ENCODE data around the gene EFEMP2.

EFEMP2 gene

GRCh38 chr11:65897020-65897471 lies 24.4 kb upstream of the EFEMP2 start:
- peaks cover 41% of the 10 kb centered on the region for H3K4me1 ChIP-seq (ENCODE audit: control insufficient read depth, low read length)
- no peak overlapping the region for H3K27ac ChIP-seq (ENCODE audit: low read depth, low read length)

GRCh38 chr11:65896034-65896999 lies 23.7 kb upstream of the EFEMP2 start:
- 0 out of 2 replicates have a peak, but pooled peaks cover 3% of the 10 kb centered on the region for H4K20me1 ChIP-seq (ENCODE audit: control insufficient read depth, insufficient read depth, low read depth, low read length)
- H3K4me1 ChIP-seq (ENCODE audit: control insufficient read depth, low read length): peaks cover 44% of the 10 kb centered on the region
- H3K79me2 ChIP-seq (ENCODE audit: control insufficient read depth, low read length): peaks cover 25% of the 10 kb centered on the region
- peaks cover 8% of the 10 kb centered on the region for H3K36me3 ChIP-seq (ENCODE audit: control insufficient read depth, low read length)
- H3K9me3 ChIP-seq (ENCODE audit: control insufficient read depth, insufficient read depth, low read length): no peaks in the 10 kb centered on the region
- peaks cover 17% of the 10 kb centered on the region for H3F3A ChIP-seq (ENCODE audit: control insufficient read depth, insufficient read depth)
- H3K4me3 ChIP-seq (ENCODE audit: low read length): no peak overlapping the region
- H3K4me2 ChIP-seq (ENCODE audit: low read length): no peak overlapping the region
- TF ChIP-seq CTCF (IDR thresholded peaks at IDR 0.05; ENCODE audit: low read depth, low read length, poor library complexity, severe bottlenecking) (no peak), EZH2phosphoT487 (IDR thresholded peaks at IDR 0.05; ENCODE audit: borderline replicate concordance, low read length) (no peak)
- no peak overlapping the region for H3K27ac ChIP-seq (ENCODE audit: low read depth, low read length)
- H3K9me2 ChIP-seq (replicated peaks; ENCODE audit: control insufficient read depth, low read length): no peaks in the 10 kb centered on the region
- H3K27me3 ChIP-seq (ENCODE audit: control insufficient read depth, low read length): peaks cover 20% of the 10 kb centered on the region

More at GRCh38 chr11:65897020-65897471, 24.4 kb upstream of the EFEMP2 start:
- Histone ChIP-seq H3F3A (ENCODE audit: control insufficient read depth, insufficient read depth) (peaks cover 13% of the 10 kb centered on the region), H3K27me3 (ENCODE audit: control insufficient read depth, low read length) (peaks cover 26% of the 10 kb centered on the region), H4K20me1 (ENCODE audit: control insufficient read depth, insufficient read depth, low read depth, low read length) (0 out of 2 replicates have a peak, but pooled peaks cover under 1% of the 10 kb centered on the region), H3K36me3 (ENCODE audit: control insufficient read depth, low read length) (peaks cover 2% of the 10 kb centered on the region; the same call in 1 of the 2 replicates), H3K9me3 (ENCODE audit: control insufficient read depth, insufficient read depth, low read length) (no peaks in the 10 kb centered on the region), H3K4me2 (ENCODE audit: low read length) (no peak overlapping the region), H3K9me2 (replicated peaks; ENCODE audit: control insufficient read depth, low read length) (no peaks in the 10 kb centered on the region), H3K79me2 (ENCODE audit: control insufficient read depth, low read length) (peaks cover 18% of the 10 kb centered on the region), H3K4me3 (ENCODE audit: low read length) (no peak overlapping the region)
- no peak for TF ChIP-seq CTCF (IDR thresholded peaks at IDR 0.05; ENCODE audit: low read depth, low read length, poor library complexity, severe bottlenecking)
- TF ChIP-seq EZH2phosphoT487 (IDR thresholded peaks at IDR 0.05; ENCODE audit: borderline replicate concordance, low read length): no peak

GRCh38 chr11:65895482-65895981 lies 22.9 kb upstream of the EFEMP2 start:
- H3K79me2 ChIP-seq (ENCODE audit: control insufficient read depth, low read length): peaks cover 33% of the 10 kb centered on the region
- TF ChIP-seq EZH2phosphoT487 (IDR thresholded peaks at IDR 0.05; ENCODE audit: borderline replicate concordance, low read length): no peak
- no peak for TF ChIP-seq CTCF (IDR thresholded peaks at IDR 0.05; ENCODE audit: low read depth, low read length, poor library complexity, severe bottlenecking)

More at GRCh38 chr11:65895482-65895981, 22.9 kb upstream of the EFEMP2 start:
- H3K9me2 ChIP-seq (replicated peaks; ENCODE audit: control insufficient read depth, low read length): no peaks in the 10 kb centered on the region
- H3K4me1 ChIP-seq (ENCODE audit: control insufficient read depth, low read length): peaks cover 40% of the 10 kb centered on the region
- no peak overlapping the region for H3K4me3 ChIP-seq (ENCODE audit: low read length)
- no peaks in the 10 kb centered on the region for H3K9me3 ChIP-seq (ENCODE audit: control insufficient read depth, insufficient read depth, low read length)
- 0 out of 2 replicates have a peak, but pooled peaks cover 3% of the 10 kb centered on the region for H4K20me1 ChIP-seq (ENCODE audit: control insufficient read depth, insufficient read depth, low read depth, low read length)
- peaks cover 18% of the 10 kb centered on the region for H3F3A ChIP-seq (ENCODE audit: control insufficient read depth, insufficient read depth)
- no peak overlapping the region for H3K4me2 ChIP-seq (ENCODE audit: low read length)
- no peak overlapping the region for H3K27ac ChIP-seq (ENCODE audit: low read depth, low read length)
- H3K27me3 ChIP-seq (ENCODE audit: control insufficient read depth, low read length): peaks cover 20% of the 10 kb centered on the region
- peaks cover 12% of the 10 kb centered on the region for H3K36me3 ChIP-seq (ENCODE audit: control insufficient read depth, low read length)

Data from DOHH2 (cell line).